ENCODE results near the gene EYA2. TPM values are rescaled to one million over a fixed set of nuclear protein-coding genes. Genes with fewer than 3 reads are reported as not detected.

Gene EYA2
- total RNA-seq, 1 donor: not detected

DNA sequence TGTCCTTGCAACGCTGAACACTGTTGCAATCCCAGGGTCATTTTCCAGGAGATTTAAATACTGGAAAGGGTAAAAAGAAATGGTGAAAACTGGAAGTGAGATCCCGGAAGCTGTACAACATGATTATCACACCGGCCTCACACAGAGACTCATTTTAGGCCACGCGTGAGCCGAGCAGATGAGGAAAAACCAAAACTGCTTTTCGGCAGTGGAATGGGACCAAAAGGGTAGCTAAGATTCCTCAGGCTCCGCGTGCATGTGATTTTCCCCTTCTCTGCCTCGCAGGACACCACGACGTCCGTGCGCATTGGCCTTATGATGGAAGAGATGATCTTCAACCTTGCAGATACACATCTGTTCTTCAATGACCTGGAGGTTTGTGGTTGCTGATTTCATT is 248.1 kb downstream of the EYA2 start:
- DNase-seq (ENCODE audit: low read depth): peak; percentile 30
- no peak overlapping the region for H3K4me3 ChIP-seq (ENCODE audit: low read depth, low read length)
- TF ChIP-seq, protein P1, sequence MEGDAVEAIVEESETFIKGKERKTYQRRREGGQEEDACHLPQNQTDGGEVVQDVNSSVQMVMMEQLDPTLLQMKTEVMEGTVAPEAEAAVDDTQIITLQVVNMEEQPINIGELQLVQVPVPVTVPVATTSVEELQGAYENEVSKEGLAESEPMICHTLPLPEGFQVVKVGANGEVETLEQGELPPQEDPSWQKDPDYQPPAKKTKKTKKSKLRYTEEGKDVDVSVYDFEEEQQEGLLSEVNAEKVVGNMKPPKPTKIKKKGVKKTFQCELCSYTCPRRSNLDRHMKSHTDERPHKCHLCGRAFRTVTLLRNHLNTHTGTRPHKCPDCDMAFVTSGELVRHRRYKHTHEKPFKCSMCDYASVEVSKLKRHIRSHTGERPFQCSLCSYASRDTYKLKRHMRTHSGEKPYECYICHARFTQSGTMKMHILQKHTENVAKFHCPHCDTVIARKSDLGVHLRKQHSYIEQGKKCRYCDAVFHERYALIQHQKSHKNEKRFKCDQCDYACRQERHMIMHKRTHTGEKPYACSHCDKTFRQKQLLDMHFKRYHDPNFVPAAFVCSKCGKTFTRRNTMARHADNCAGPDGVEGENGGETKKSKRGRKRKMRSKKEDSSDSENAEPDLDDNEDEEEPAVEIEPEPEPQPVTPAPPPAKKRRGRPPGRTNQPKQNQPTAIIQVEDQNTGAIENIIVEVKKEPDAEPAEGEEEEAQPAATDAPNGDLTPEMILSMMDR (IDR thresholded peaks at IDR 0.05; ENCODE audit: insufficient read depth, low read depth, low read length): no peak

DNA sequence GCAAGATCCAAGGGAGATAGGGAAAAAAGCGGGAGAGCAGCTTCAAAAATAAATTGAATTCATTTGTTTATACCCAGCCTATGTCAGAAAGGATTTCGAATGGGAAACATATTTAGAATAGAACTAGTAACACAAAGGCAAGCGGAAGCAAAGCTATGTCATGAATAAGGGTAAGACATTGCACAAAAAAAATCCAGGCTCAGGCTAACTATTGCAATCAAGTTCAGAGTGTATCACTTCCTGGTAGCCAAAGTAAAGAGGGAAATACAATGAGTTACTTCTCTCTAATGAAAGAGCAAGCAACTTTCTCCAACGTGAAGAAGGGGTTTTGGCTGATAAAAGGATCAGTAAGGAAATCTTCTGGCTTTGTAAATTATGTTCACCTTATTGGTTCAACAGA is 249.0 kb downstream of the EYA2 start:
- H3K4me3 ChIP-seq (ENCODE audit: low read depth, low read length): no peak overlapping the region
- TF ChIP-seq, protein P1 (IDR thresholded peaks at IDR 0.05; ENCODE audit: insufficient read depth, low read depth, low read length): no peak
- no peak for DNase-seq (ENCODE audit: low read depth)

DNA sequence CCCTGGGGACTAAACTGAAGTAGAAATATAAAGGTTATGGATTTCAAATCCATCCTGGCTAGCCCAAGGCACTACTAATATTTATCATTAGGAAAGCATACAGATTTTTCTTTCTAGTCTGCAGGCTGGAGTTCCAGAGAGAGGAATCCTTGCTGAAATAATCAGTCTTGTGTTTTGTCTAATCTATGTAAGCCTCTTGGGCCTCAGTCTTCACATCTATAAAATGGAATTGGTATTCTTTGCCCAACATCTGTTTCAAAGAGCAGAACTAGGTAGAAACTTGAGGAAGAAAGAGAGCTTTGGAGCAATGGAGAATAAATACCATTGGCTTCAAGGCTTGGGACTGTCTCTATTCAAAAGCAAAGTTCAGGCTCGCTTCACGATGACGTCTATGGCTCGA is 249.8 kb downstream of the EYA2 start:
- no peak for DNase-seq (ENCODE audit: low read depth)
- no peak overlapping the region for H3K4me3 ChIP-seq (ENCODE audit: low read depth, low read length)
- TF ChIP-seq, protein P1 (IDR thresholded peaks at IDR 0.05; ENCODE audit: insufficient read depth, low read depth, low read length): no peak

DNA sequence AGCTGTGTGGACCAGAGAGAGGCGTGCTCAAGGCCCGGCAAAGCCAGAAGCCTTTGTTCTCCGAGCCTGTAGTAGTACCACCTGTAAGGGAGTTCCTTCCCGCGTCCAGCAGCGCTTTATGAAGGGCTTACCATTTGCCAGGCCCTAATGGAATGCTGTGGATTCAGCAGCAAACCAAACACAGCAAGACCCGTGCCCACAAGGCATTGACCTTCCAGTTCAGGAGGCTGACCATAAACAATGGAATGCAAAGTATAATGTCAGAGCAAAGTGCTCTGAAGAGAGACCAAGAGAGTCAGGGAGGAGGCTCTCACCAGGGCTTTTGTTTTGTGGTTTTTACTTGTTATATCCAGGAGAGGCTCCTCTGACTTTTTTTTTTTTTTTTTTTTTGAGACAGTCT is 252.0 kb downstream of the EYA2 start:
- DNase-seq (ENCODE audit: low read depth): peak; percentile 37
- TF ChIP-seq, protein P1 (IDR thresholded peaks at IDR 0.05; ENCODE audit: insufficient read depth, low read depth, low read length): no peak
- no peak overlapping the region for H3K4me3 ChIP-seq (ENCODE audit: low read depth, low read length)

DNA sequence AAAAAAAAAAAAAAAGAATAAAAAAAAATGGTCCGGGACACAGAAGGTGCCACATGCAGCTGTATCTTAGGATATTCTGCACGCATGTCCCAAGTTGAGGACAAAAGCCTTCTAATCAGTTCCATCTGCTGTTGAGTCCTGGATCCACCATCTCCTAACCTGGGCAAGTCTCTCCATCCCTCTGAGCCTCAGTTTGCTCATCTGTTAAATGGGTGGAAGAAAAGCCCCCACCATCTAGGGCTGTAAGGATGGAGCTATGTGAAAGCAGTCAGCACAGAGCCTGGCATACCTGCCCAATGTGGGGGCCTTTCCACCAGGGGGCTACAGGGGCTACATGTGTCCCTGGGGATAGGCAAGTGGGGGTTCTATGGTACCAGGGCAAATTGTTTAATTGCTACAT is 253.4 kb downstream of the EYA2 start:
- DNase-seq (ENCODE audit: low read depth): no peak
- TF ChIP-seq, protein P1 (IDR thresholded peaks at IDR 0.05; ENCODE audit: insufficient read depth, low read depth, low read length): no peak
- H3K4me3 ChIP-seq (ENCODE audit: low read depth, low read length): no peak overlapping the region

DNA sequence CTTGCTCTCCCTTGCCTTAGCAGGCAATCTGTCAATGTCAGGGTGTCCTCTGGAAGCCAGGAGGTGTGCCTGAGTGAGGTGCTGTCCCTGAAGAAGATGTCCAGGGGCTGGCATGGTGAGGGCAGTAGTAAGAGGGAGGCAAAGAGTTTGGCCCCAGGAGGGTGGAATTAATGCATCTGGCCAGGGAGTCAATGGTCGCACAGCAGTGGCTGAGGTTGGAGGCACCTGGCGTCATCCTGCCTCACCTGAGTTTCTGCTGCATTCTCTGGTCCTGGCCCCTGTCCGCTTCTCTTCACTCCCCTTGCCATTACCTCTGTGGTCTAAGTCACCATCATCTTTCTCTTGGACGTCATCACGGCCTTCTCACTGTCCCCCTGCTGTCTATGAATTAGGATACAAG is 255.3 kb downstream of the EYA2 start:
- H3K4me3 ChIP-seq (ENCODE audit: low read depth, low read length): no peak overlapping the region
- DNase-seq (ENCODE audit: low read depth): no peak

More for the DNA sequence above, 255.3 kb downstream of the EYA2 start:
- TF ChIP-seq, protein P1 (IDR thresholded peaks at IDR 0.05; ENCODE audit: insufficient read depth, low read depth, low read length): no peak
